IPS-18c (cell line): ENCODE data around the gene NTM.

Experiments used
- H3K4me3 ChIP-seq: 2 replicates; pipeline ENCODE4 v1.7.0; 2013; ENCODE audit warnings: low read depth, mild to moderate bottlenecking, low read length, moderate library complexity; ENCODE audit not compliant: insufficient read depth
- H3K9me3 ChIP-seq: one replicate; pipeline ENCODE4 v1.6.1; 2013; ENCODE audit warnings: mild to moderate bottlenecking, low read length, moderate library complexity; ENCODE audit not compliant: control insufficient read depth, insufficient read depth

Gene NTM

DNA sequence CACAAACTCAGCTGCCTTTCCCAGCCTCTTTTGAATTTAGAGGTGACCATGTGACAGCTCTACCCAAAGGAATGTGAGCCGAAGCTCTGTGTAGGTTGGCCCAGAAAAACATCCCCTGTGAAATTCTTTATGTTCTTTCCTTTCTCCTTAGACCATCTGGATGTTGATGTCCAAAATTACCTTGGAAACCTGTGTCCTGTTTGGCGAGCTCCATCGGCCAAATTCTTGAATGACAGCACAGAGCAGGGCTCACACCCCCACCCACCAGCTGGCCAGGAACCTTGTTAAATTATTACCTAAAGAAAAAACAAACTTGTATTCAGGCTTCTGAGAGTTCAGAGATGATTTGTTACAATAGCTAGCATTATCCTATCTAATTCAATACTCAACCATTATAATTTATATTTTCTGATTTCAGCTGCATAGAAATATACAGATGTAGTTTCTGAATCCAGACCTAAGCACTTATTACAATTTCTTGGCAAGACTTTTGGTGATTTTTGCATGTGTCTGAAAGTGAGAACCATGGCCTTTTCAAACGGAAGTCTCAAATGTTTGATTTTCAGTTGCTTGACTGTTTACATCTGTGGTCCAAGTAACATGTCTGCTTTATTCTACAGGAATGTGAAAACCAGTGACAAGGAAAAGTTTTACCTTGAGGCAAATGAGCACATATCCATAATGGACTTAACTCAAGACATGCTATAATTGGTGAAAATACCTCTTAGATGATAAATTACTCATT, 554.2 kb downstream of the NTM start:
- H3K4me3 ChIP-seq, result no peak overlapping the region
- H3K9me3 ChIP-seq, result no peaks in the 10 kb centered on the region

GRCh38 chr11:131925829-131926228, 555.4 kb downstream of the NTM start:
- Histone ChIP-seq H3K4me3 (no peak overlapping the region), H3K9me3 (no peaks in the 10 kb centered on the region)

DNA sequence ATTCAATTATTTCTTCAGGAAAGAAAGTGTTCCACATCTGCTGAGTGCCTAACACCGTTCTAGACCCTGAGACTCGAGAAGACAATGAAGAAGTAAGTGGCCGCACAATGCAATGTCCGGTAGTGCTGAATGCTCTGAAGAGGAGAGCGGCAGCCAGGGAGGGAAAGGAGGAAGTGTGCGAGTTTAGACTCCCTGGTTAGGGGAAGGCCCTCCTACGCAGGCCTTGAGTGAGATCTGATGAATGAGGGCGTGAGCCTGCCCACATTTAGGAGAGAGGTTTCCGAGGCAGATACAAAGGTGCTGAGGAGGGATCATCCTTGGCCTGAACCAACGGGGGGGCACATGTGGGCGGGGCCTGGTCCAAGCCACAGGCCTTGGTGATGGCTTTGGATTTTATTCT, 558.6 kb downstream of the NTM start:
- H3K9me3 ChIP-seq, result no peaks in the 10 kb centered on the region
- no peak overlapping the region for H3K4me3 ChIP-seq

GRCh38 chr11:131932584-131933325, 562.3 kb downstream of the NTM start:
- Histone ChIP-seq H3K9me3 (no peaks in the 10 kb centered on the region), H3K4me3 (no peak overlapping the region)

- Histone ChIP-seq H3K4me3 (no peak overlapping the region), H3K9me3 (no peaks in the 10 kb centered on the region)
Observed at GRCh38 chr11:131934006-131934405, 563.6 kb downstream of the NTM start.

DNA sequence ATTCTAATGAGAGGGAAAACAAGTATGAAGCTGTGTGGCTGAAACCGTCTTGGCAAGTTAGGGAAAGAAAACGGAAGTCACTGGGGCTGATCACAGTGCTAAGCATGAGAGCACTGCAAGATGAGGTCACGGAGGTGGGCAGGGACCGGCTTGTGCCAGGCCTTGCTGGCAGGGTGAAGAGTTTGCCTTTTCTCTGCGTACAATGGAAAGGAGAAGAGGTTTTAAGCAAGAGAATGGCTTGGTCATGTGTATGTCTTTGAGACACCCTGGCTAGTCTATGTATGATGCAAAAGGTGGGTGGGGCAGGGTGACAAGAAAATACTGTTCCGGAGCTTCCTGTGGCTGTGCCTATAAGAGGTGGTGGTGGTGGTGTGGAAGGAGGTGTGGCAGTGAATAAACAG, 567.9 kb downstream of the NTM start:
- H3K9me3 ChIP-seq, result no peaks in the 10 kb centered on the region
- no peak overlapping the region for H3K4me3 ChIP-seq

DNA sequence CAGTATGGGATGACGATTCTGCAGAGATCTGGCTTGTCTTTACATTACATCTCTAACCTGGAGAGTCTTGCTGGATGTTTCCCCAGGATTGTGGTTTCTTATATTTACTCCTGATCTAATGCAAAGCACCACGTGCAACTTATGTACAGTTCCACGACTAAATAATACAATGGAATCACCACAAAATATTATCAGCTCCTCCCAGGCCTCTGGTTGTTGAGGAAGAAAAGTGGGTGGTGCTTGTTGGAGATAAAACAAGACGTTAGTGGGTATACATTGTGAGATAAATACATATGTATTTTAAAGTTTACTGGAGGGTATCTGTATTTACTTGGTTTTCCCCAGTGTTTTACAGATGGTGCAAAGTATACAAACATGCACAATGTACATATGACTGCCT, 569.7 kb downstream of the NTM start:
- Histone ChIP-seq H3K4me3 (no peak overlapping the region), H3K9me3 (no peaks in the 10 kb centered on the region)

- Histone ChIP-seq H3K9me3 (no peaks in the 10 kb centered on the region), H3K4me3 (no peak overlapping the region)
Observed at GRCh38 chr11:131942878-131943277, 572.5 kb downstream of the NTM start.

GRCh38 chr11:131943295-131943694, 572.9 kb downstream of the NTM start:
- Histone ChIP-seq H3K4me3 (no peak overlapping the region), H3K9me3 (no peaks in the 10 kb centered on the region)

- H3K4me3 ChIP-seq, result no peak overlapping the region
Observed at GRCh38 chr11:131944736-131945135, 574.3 kb downstream of the NTM start.

DNA sequence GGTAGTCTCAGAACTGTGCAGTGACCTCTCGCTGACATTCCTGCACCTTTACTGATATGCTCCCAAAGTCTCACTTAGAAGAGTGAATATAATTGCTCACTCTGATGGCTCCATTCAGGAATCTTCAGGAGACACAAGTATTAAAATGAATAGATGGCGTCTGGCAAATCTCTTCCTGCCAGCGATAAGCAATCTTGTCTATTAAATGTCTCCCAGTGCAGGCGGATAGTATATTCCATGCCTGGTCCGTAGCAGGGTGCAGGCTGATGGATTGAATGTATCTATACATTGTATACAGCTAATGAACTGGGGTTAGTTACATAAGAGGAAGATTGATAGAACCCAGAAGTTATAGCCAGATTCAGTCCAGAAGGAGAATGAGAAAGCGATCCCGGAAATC, 575.3 kb downstream of the NTM start:
- H3K9me3 ChIP-seq, result no peaks in the 10 kb centered on the region
- no peak overlapping the region for H3K4me3 ChIP-seq

More at GRCh38 chr11:131944736-131945135, 574.3 kb downstream of the NTM start:
- H3K9me3 ChIP-seq, result no peaks in the 10 kb centered on the region

DNA sequence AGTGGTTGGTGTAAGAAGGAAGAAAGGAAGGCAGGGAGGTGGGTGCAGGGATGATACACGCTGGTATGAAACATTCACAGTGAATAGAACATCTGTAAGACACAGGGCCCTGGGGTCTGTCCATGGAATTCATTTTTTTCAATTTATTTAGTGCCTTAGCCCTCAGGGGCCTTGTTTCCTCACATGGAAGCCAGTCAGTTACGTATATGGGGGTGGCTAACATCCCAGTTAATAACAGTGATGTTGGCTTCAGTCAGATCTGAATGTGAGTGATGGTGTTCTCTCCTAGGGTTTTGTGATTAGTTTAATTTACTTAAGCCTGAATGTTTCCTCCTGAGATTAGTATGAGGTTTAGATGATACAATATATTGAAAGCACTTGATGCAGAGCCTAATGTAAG, 577.1 kb downstream of the NTM start:
- Histone ChIP-seq H3K4me3 (no peak overlapping the region), H3K9me3 (no peaks in the 10 kb centered on the region)

- H3K4me3 ChIP-seq, result no peak overlapping the region
- no peaks in the 10 kb centered on the region for H3K9me3 ChIP-seq
Observed at GRCh38 chr11:131951121-131951520, 580.7 kb downstream of the NTM start.

- H3K4me3 ChIP-seq, result no peak overlapping the region
- H3K9me3 ChIP-seq, result no peaks in the 10 kb centered on the region
Observed at GRCh38 chr11:131954146-131954545, 583.7 kb downstream of the NTM start.

DNA sequence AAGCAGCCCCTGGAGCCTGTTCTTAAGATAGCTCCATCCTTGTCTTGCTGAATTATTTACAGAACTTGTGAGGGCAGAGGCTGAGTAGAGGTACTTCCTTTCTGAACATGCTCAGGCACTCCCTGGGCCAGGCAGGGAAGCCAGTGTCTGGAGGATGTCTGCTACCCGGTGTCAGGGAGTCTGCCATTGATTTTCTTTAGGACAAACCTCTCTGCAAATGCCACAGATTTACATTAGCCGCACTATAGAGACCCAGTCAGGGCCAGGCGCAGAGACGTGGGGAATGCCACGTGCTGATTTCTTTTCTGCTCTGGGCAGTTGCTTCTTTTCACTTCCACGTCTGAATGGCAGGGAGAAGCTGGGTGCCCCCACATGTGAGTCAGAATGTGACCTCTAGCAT, 585.5 kb downstream of the NTM start:
- Histone ChIP-seq H3K4me3 (no peak overlapping the region), H3K9me3 (no peaks in the 10 kb centered on the region)

- Histone ChIP-seq H3K4me3 (no peak overlapping the region), H3K9me3 (no peaks in the 10 kb centered on the region)
Observed at GRCh38 chr11:131957201-131957600, 586.8 kb downstream of the NTM start.

DNA sequence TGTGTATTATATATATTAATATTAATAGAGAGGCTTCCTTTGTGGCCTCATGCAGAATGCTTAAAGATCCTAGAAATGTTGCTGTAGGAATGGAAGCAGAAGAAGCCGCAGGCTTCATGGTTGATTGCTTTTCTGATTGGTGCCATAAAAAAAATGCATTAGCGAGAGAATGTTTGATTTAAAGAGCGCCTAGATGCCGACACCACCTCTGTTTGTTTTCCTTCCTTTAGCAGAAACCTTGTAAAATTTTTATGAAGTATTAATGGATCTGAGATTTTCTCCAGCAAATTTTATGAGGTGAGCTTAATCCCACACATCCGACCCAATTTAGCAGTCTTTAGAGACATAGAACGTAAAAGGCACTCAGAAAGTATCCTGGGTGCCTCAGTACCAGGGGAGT, 587.5 kb downstream of the NTM start:
- H3K4me3 ChIP-seq, result no peak overlapping the region
- H3K9me3 ChIP-seq, result no peaks in the 10 kb centered on the region

- Histone ChIP-seq H3K4me3 (no peak overlapping the region), H3K9me3 (no peaks in the 10 kb centered on the region)
Observed at GRCh38 chr11:131962818-131963217, 592.4 kb downstream of the NTM start.
